HG02642 (cell line): ENCODE measurements around the gene USH1G.
"Not testable (repeated sequence)": the region's sequence is repeated elsewhere in the genome, so short reads cannot be mapped to it uniquely, and the experiment has no call there.

ENCODE experiments used
- ATAC-seq: cut with Tn5 transposase; IDR thresholded peaks from one replicate; pipeline ENCODE4 v1.9.1; 2021; ENCODE audit warnings: mild to moderate bottlenecking; ENCODE audit not compliant: unreplicated experiment, poor library complexity

USH1G gene

DNA sequence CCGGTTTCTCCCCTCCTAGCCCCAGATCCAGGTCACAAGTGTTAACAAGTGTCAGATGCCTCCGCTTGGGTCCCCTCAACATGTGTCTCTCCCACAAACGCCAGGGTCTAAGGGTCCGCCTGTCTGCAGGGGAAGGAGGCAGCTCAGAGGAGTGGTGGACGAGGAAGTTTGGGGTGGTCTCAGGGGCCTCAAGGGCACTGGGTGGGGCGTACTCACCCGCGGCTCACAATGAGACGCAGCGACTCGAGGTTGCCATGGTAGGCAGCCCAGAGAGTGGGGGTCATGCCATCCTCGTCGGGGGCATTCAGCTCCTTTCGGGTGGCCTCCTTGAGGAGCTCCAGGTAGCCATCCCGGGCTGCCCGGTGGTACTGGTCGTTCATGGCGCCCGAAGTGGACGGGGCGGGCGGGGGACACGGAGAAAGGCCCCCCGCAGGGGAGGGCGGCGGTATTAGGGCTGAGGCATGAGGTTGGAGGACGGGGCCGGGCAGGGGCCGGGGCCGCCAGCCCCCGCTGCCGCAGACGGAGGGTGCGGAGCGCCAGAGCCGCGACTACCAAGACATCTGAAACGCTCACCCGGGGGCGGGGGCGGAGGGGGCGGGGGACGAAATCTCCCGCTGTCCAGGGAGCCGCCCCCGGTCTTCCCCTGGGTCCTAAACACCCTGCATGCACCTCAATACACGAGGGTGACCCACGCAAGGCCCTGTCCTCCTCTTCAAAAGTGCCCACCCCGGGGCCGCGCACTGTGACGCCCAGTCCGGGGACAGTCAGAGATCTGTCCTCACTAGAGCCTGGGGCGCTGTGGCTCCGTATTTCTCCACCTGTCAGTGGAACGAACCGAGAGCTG lies at the start of gene USH1G:
USH1G (minus strand) TSS at position 562 of the 844 bp plus-strand sequence; CDS start at position 380, 182 bp downstream.
- no peak for ATAC-seq

DNA sequence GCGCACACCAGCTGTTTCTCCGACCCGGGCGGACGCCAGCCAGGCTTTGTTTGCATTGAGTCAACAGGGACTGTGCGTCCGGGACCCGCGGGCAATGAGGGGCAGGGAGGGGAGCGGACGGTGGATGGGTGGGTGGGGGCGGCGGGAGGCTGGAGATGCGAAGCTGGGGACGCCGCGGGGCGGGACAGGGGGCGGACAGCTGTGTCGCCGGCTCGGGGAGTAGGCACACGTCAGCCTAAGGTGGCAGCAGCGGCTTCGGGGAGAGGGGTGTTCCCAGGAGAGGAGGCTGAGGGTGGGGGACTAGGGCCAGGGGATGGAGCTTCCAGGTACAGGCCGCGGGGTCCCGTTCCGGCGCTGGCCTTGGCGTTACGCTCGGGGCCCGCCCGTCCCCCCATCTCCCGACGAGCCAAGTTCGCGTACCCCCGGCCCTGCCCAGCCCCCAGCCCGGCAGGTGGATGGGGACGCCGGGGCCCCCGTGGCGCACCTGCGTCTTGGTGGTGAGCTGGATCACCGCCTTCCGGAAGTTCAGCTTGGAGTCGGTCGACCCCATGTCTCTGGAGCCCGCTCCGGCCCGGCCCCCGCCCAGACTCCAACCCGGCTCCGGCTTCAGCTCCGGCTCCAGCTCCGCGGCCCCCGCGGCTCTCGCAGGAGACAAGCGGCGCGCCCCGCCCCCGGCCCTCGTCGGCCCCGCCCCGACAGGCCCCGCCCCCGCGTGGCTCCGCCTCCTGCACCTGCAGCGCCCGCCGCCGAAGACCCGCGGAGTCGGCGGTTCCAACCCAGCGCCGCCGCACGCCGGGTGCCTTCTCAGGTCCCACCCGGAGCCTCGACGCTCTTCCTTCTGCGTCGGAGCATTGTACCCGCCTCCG lies 49.3 kb upstream of the USH1G start, which contains the start of gene HID1:
HID1 (minus strand) TSS at position 653 of the 866 bp plus-strand sequence; CDS start at position 550, 103 bp downstream.
- no peak for ATAC-seq

DNA sequence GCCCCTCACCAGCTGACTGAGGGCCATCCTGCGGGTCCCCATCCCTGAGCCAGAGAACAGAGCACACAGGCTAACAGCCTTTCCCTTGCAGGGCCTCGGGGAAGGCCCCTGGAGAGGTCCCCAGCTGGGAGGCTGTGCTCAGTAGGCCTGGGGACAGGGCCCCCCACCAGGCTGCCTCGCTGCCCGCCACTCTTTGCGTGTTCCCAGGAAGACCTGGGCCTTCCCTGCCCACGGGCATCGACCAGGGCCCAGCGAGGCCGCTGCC lies 48.7 kb upstream of the USH1G start:
- ATAC-seq, result no peak

DNA sequence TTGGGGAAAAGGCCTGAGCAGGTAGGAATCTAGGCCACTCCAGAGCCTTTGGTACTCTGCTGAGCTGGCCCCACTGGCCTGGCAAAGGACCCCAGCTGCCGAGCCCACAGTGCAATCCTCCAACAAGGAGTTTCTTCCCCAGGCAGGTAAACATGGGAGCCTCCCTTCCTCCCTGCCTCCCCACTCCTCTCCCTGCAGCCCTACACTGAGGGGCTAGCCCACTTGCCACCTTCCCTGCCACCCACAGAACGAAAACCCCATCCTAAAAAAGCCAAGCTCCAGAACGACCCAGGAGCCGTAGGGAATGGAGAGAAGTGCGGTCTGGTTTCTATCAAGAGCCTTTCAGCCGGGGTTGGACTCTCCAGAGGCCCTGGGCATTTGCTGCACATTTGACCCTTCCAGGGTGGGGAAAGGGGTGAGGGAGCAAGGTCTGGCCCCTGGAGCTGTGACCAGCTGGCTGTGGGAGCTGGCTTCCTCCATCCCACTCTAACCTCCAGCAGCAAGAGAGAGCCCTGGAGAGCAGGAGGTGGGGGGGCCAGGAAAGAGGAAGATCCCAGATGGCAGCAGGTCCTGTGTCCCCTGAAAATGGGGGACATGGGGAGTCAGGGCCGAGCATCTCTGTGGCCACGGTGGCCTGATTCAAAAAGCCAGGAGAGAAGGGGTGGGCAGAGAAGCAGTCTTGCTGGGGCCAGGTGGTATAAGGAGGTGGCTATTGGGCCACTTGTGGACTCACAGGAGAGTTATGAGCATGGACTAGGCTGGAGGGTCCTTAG lies 48.2 kb upstream of the USH1G start:
- no peak for ATAC-seq

DNA sequence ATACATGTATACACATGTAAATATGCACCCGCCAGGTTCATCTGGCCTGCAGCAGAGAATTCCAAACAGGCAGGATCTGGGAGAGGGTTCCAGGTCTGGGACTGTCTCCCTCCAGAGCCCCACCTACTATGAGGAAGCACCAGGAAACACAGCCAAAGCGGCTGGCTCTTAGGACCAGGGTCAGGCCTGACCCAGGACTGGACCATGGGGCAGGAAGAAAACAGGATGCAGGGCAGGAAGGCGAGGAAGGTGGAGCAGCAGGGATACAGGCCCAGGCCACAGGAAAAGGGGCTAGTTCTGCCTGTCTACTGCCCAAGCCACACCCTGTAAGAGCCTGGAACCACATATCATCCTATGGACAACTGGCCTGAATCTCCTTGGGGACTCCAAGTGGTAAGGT lies 47.3 kb upstream of the USH1G start:
- no peak for ATAC-seq

- not testable (repeated sequence) for ATAC-seq
Measured at GRCh38 chr17:74969501-74969900, 46.4 kb upstream of the USH1G start.

- no peak for ATAC-seq
Measured at GRCh38 chr17:74968361-74968780, 45.3 kb upstream of the USH1G start.

GRCh38 chr17:74964988-74965622 lies 42.0 kb upstream of the USH1G start:
- no peak for ATAC-seq

GRCh38 chr17:74964246-74964761 lies 41.2 kb upstream of the USH1G start:
- no peak for ATAC-seq

GRCh38 chr17:74963656-74964055 lies 40.6 kb upstream of the USH1G start:
- no peak for ATAC-seq

GRCh38 chr17:74962622-74963394 lies 39.8 kb upstream of the USH1G start:
- ATAC-seq, result no peak

- ATAC-seq, result no peak
Measured at GRCh38 chr17:74961657-74962350, 38.7 kb upstream of the USH1G start.

GRCh38 chr17:74960570-74961342 lies 37.7 kb upstream of the USH1G start:
- no peak for ATAC-seq

DNA sequence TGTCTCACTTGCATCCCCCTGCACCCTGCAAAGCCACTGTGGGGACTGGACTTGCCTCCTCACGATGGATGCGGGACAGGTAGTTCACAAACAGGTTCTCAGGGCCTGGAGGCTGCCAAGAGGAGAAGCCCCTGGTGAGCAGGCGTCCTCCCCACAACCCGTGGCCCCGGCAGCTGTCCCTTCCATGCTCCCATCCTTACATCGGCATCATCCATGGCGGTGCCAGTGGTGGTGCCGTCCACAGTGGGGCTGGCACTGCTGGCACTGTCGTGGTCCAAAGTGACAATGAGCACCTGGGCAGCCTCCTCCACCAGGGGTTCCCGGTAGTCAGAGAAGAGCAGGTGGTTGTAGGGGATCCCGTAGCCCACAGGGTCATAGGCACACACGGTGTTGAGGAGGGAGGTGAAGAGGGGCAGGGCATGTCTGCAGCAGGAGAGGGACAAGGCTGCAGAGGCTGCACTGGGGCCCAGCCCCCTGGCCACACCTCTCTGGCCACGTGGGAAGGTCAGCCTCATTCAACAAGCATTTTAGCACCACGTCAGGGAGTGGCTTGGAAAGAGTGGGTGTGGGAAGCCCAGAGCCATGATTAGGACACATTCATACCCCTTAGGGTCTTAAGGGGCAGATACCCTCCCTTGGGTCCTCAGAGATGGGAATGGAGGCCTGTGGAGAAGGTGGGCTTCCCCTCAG lies 36.9 kb upstream of the USH1G start:
- no peak for ATAC-seq

DNA sequence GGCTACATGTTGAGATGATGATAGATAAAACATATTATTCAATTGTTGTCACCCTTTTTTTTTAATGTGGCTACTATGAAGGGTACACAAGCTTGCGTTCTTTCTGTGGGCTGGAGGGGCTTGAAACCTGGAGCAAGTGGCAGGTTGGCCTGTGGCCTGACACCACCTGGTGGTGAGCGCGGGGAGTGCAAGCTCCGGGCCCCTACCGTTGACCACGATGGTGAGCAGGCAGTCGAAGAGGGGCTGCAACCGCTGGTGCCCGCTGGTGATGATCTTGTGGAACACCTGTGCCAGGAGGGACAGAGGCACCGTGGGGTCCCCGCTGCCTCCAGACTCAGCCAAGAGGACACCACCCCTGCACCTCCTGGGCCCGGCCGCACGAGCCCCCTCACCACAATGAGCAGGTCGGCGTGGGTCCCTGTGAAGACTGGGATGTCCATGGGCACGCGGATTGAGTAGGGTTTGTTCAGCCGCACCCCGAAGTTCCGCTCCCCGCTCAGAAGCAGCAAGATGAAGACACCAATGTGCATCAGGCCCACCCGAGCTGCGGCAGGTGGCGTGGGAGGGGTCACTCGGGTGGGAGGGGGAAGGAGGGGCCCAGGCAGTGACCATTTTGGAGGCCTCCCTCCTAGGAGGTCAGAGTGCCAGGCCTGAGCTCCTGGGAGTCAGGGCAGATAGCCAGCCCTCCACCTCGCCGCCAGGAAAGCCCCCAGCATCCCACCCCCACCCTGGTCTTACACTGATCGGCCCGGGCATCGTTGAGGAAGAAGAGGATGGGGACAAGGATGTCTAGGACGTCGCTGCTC lies 35.1 kb upstream of the USH1G start:
- ATAC-seq, result no peak

GRCh38 chr17:74956093-74956492 lies 33.0 kb upstream of the USH1G start:
- no peak for ATAC-seq
